ENCODE results near the gene CDCP1.

Gene CDCP1

GRCh38 chr3:45067941-45068340 is 78.2 kb downstream of the CDCP1 start:
- Histone ChIP-seq H3K9me3 (ENCODE audit: control extremely low read depth in 1 of 5, control insufficient read depth in 4 of 5, insufficient read depth in 2 of 5, low read depth in 1 of 5, low read length in 4 of 5) (no peaks in the 10 kb centered on the region), H3K27me3 (replicated peaks in 2 of 5; ENCODE audit: control insufficient read depth in 4 of 5, insufficient read depth in 5 of 5, low read length in 4 of 5) (no peaks in the 10 kb centered on the region), H3K27ac (ENCODE audit: insufficient read depth in 1 of 2, low read depth in 1 of 2, low read length in 2 of 2, poor library complexity in 1 of 2, severe bottlenecking in 2 of 2) (no peak overlapping the region), H3K4me3 (ENCODE audit: control insufficient read depth in 1 of 7, extremely low read depth in 1 of 7, insufficient read depth in 4 of 7, low read depth in 2 of 7, low read length in 6 of 7) (no peak overlapping the region), H3K36me3 (ENCODE audit: control insufficient read depth in 4 of 4, insufficient read depth in 4 of 4, low read length in 3 of 4) (no peaks in the 10 kb centered on the region), H3K4me1 (ENCODE audit: control extremely low read depth in 1 of 4, control insufficient read depth in 4 of 4, insufficient read depth in 4 of 4, low read length in 3 of 4) (peaks cover 3 to 28% (median 11%) of the 10 kb centered on the region in 4 experiments)
- CTCF ChIA-PET = interaction anchor here (1.1 kb wide), 1 partner anchor 46 kb away, joined by 3 read pairs; no protein-coding TSS in a partner anchor
- 100% methylated on average over 3 of the region's 3 CpGs for WGBS (ENCODE audit: insufficient coverage)
- POLR2A ChIA-PET = no interaction called here
- DNase-seq = no peak

DNA sequence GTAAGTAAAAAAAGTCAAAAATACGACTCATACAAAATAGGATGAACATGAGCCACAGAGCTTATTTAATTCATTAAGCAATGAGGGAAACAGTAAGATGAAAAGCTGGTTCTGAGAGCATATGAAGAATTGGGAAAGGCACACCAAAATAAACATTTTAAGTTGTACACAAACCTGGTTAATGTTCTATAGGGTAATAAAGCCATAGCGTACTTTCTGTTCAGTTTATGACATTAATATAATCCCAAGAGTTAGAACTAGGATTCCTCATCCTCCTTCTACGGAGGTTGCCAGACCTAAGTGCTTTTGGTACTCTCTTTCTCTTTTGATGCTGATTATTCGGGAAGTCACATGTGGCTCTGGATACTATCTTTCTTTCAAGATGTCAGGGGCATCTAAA is 78.7 kb downstream of the CDCP1 start:
- no peak for DNase-seq
- CTCF ChIA-PET = interaction anchor here (1.1 kb wide), 1 partner anchor 46 kb away, joined by 3 read pairs; no protein-coding TSS in a partner anchor

GRCh38 chr3:45066109-45066801 is 79.9 kb downstream of the CDCP1 start:
- POLR2A ChIA-PET = no interaction called here
- WGBS (ENCODE audit: insufficient coverage) = 100% methylated on average over 2 of the region's 3 CpGs
- Histone ChIP-seq H3K36me3 (ENCODE audit: control insufficient read depth in 4 of 4, insufficient read depth in 4 of 4, low read length in 3 of 4) (no peaks in the 10 kb centered on the region), H3K9me3 (ENCODE audit: control extremely low read depth in 1 of 5, control insufficient read depth in 4 of 5, insufficient read depth in 2 of 5, low read depth in 1 of 5, low read length in 4 of 5) (no peaks in the 10 kb centered on the region), H3K4me1 (ENCODE audit: control extremely low read depth in 1 of 4, control insufficient read depth in 4 of 4, insufficient read depth in 4 of 4, low read length in 3 of 4) (peaks cover 3 to 28% (median 11%) of the 10 kb centered on the region in 4 experiments), H3K4me3 (ENCODE audit: control insufficient read depth in 1 of 7, extremely low read depth in 1 of 7, insufficient read depth in 4 of 7, low read depth in 2 of 7, low read length in 6 of 7) (no peak overlapping the region), H3K27ac (ENCODE audit: insufficient read depth in 1 of 2, low read depth in 1 of 2, low read length in 2 of 2, poor library complexity in 1 of 2, severe bottlenecking in 2 of 2) (no peak overlapping the region), H3K27me3 (replicated peaks in 2 of 5; ENCODE audit: control insufficient read depth in 4 of 5, insufficient read depth in 5 of 5, low read length in 4 of 5) (no peaks in the 10 kb centered on the region)
- DNase-seq = no peak
- CTCF ChIA-PET = interaction anchor here (1.6 to 1.9 kb wide), 3 partner anchors 11 to 144 kb away, joined by 5 to 9 read pairs (median 6); no protein-coding TSS in a partner anchor

More for the DNA sequence above, 78.7 kb downstream of the CDCP1 start:
- H3K4me3 ChIP-seq (ENCODE audit: control insufficient read depth in 1 of 7, extremely low read depth in 1 of 7, insufficient read depth in 4 of 7, low read depth in 2 of 7, low read length in 6 of 7) = no peak overlapping the region
- POLR2A ChIA-PET = no interaction called here
- no CpG with 5 or more reads among the region's 4 CpGs for WGBS (ENCODE audit: insufficient coverage)
- no peaks in the 10 kb centered on the region for H3K36me3 ChIP-seq (ENCODE audit: control insufficient read depth in 4 of 4, insufficient read depth in 4 of 4, low read length in 3 of 4)
- H3K9me3 ChIP-seq (ENCODE audit: control extremely low read depth in 1 of 5, control insufficient read depth in 4 of 5, insufficient read depth in 2 of 5, low read depth in 1 of 5, low read length in 4 of 5) = no peaks in the 10 kb centered on the region
- no peaks in the 10 kb centered on the region for H3K27me3 ChIP-seq (replicated peaks in 2 of 5; ENCODE audit: control insufficient read depth in 4 of 5, insufficient read depth in 5 of 5, low read length in 4 of 5)
- peaks cover 3 to 28% (median 11%) of the 10 kb centered on the region in 4 experiments for H3K4me1 ChIP-seq (ENCODE audit: control extremely low read depth in 1 of 4, control insufficient read depth in 4 of 4, insufficient read depth in 4 of 4, low read length in 3 of 4)
- no peak overlapping the region for H3K27ac ChIP-seq (ENCODE audit: insufficient read depth in 1 of 2, low read depth in 1 of 2, low read length in 2 of 2, poor library complexity in 1 of 2, severe bottlenecking in 2 of 2)

- no peaks in the 10 kb centered on the region for H3K9me3 ChIP-seq (ENCODE audit: control extremely low read depth in 1 of 5, control insufficient read depth in 4 of 5, insufficient read depth in 2 of 5, low read depth in 1 of 5, low read length in 4 of 5)
- H3K27me3 ChIP-seq (replicated peaks in 2 of 5; ENCODE audit: control insufficient read depth in 4 of 5, insufficient read depth in 5 of 5, low read length in 4 of 5) = no peaks in the 10 kb centered on the region
- peaks cover 3 to 28% (median 11%) of the 10 kb centered on the region in 4 experiments for H3K4me1 ChIP-seq (ENCODE audit: control extremely low read depth in 1 of 4, control insufficient read depth in 4 of 4, insufficient read depth in 4 of 4, low read length in 3 of 4)
- H3K36me3 ChIP-seq (ENCODE audit: control insufficient read depth in 4 of 4, insufficient read depth in 4 of 4, low read length in 3 of 4) = no peaks in the 10 kb centered on the region
- ChIA-PET POLR2A (no interaction called here), CTCF (interaction anchor here (1.6 to 1.9 kb wide), 3 partner anchors 10 to 145 kb away, joined by 5 to 9 read pairs (median 6); no protein-coding TSS in a partner anchor)
- H3K4me3 ChIP-seq (ENCODE audit: control insufficient read depth in 1 of 7, extremely low read depth in 1 of 7, insufficient read depth in 4 of 7, low read depth in 2 of 7, low read length in 6 of 7) = no peak overlapping the region
- peak overlapping the region in 1 of 2 experiments; percentile 55 for H3K27ac ChIP-seq (ENCODE audit: insufficient read depth in 1 of 2, low read depth in 1 of 2, low read length in 2 of 2, poor library complexity in 1 of 2, severe bottlenecking in 2 of 2)
- 100% methylated on average over 1 of the region's 1 CpG for WGBS (ENCODE audit: insufficient coverage)
- no peak for DNase-seq
These were observed 80.8 kb downstream of the CDCP1 start for GRCh38 chr3:45065373-45065720.

GRCh38 chr3:45064512-45065372 is 81.4 kb downstream of the CDCP1 start:
- H3K4me3 ChIP-seq (ENCODE audit: control insufficient read depth in 1 of 7, extremely low read depth in 1 of 7, insufficient read depth in 4 of 7, low read depth in 2 of 7, low read length in 6 of 7) = peak overlapping the region in 5 of 7 experiments; percentile 6 to 69 (median 37)
- peak overlapping the region in 1 of 2 experiments; percentile 79 for H3K27ac ChIP-seq (ENCODE audit: insufficient read depth in 1 of 2, low read depth in 1 of 2, low read length in 2 of 2, poor library complexity in 1 of 2, severe bottlenecking in 2 of 2)
- H3K9me3 ChIP-seq (ENCODE audit: control extremely low read depth in 1 of 5, control insufficient read depth in 4 of 5, insufficient read depth in 2 of 5, low read depth in 1 of 5, low read length in 4 of 5) = no peaks in the 10 kb centered on the region
- no peaks in the 10 kb centered on the region for H3K27me3 ChIP-seq (replicated peaks in 2 of 5; ENCODE audit: control insufficient read depth in 4 of 5, insufficient read depth in 5 of 5, low read length in 4 of 5)
- WGBS (ENCODE audit: insufficient coverage) = 26% methylated on average over 7 of the region's 12 CpGs
- peaks cover 3 to 28% (median 11%) of the 10 kb centered on the region in 4 experiments for H3K4me1 ChIP-seq (ENCODE audit: control extremely low read depth in 1 of 4, control insufficient read depth in 4 of 4, insufficient read depth in 4 of 4, low read length in 3 of 4)
- peak; percentile 14 to 40 (median 34) for DNase-seq
- POLR2A ChIA-PET = no interaction called here
- CTCF ChIA-PET = interaction anchor here (0.6 to 1.9 kb wide), 4 partner anchors 9 to 146 kb away, joined by 3 to 9 read pairs (median 6); no protein-coding TSS in a partner anchor
- no peaks in the 10 kb centered on the region for H3K36me3 ChIP-seq (ENCODE audit: control insufficient read depth in 4 of 4, insufficient read depth in 4 of 4, low read length in 3 of 4)

GRCh38 chr3:45062697-45063070 is 83.5 kb downstream of the CDCP1 start:
- Histone ChIP-seq H3K4me1 (ENCODE audit: control extremely low read depth in 1 of 4, control insufficient read depth in 4 of 4, insufficient read depth in 4 of 4, low read length in 3 of 4) (peaks cover 3 to 28% (median 11%) of the 10 kb centered on the region in 4 experiments), H3K27ac (ENCODE audit: insufficient read depth in 1 of 2, low read depth in 1 of 2, low read length in 2 of 2, poor library complexity in 1 of 2, severe bottlenecking in 2 of 2) (peak overlapping the region in 1 of 2 experiments; percentile 74), H3K36me3 (ENCODE audit: control insufficient read depth in 4 of 4, insufficient read depth in 4 of 4, low read length in 3 of 4) (no peaks in the 10 kb centered on the region), H3K4me3 (ENCODE audit: control insufficient read depth in 1 of 7, extremely low read depth in 1 of 7, insufficient read depth in 4 of 7, low read depth in 2 of 7, low read length in 6 of 7) (no peak overlapping the region), H3K27me3 (replicated peaks in 2 of 5; ENCODE audit: control insufficient read depth in 4 of 5, insufficient read depth in 5 of 5, low read length in 4 of 5) (no peaks in the 10 kb centered on the region), H3K9me3 (ENCODE audit: control extremely low read depth in 1 of 5, control insufficient read depth in 4 of 5, insufficient read depth in 2 of 5, low read depth in 1 of 5, low read length in 4 of 5) (no peaks in the 10 kb centered on the region)
- CTCF ChIA-PET = interaction anchor here (0.9 to 1.2 kb wide), 2 partner anchors 9 to 161 kb away, joined by 3 read pairs; no protein-coding TSS in a partner anchor
- POLR2A ChIA-PET = interaction anchor here (0.6 kb wide), 1 partner anchor 436 kb away, joined by 6 read pairs; no protein-coding TSS in a partner anchor
- no CpG with 5 or more reads among the region's 1 CpG for WGBS (ENCODE audit: insufficient coverage)
- no peak for DNase-seq
